Esophagus mucosa (tissue), 1 donor: Measurements from ENCODE around the gene PIGS. TPM values are rescaled to one million over a fixed set of nuclear protein-coding genes. Genes with fewer than 3 reads are reported as not detected.
"Not testable (repeated sequence)": the region's sequence is repeated elsewhere in the genome, so short reads cannot be mapped to it uniquely, and the experiment has no call there.

Experiments used
- ATAC-seq: fragments of 200-7000 bp; cut with Tn5 transposase; one replicate; pipeline ENCODE4 v1.9.1; 2020
- total RNA-seq: library from RNA; stranded (reverse); gene quantifications from one replicate; pipeline ENCODE4 v1.2.4, GENCODE V29; 2023
- donor health status: DM: yes; HTN: yes; CAD: no.

PIGS gene
- total RNA-seq, 1 donor from 2014 or later = 37.3 TPM

GRCh38 chr17:28528327-28529012, 42.9 kb downstream of the PIGS start:
- ATAC-seq = peak; percentile 57

- peak; percentile 89 for ATAC-seq
Measured at GRCh38 chr17:28527859-28528258, 43.5 kb downstream of the PIGS start.

DNA sequence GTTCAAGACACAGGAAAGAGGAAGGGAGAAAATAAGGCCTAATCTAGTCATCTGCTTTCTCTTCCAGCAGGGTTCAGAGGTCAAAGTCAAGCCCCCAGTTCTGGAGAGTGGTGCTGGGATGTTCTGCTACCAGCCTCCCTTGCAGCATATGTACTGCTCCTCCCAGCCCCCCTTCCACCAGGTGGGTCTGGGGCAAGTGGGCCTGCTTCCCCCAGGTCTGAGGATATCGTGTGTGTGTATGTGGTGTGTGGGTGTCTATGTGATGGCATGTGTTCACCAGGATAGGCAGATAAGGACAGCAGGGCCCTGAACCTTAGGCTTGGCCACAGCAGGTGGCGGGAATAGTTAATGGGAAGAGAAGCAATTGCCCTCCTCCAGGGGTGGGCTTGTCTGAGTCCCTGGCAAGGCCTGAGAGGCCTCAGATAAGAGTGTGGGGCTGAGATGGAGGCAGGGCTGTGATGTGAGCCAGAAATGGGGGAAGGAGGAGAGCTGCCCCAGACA, 44.1 kb downstream of the PIGS start:
- no peak for ATAC-seq

- no peak for ATAC-seq
Measured at GRCh38 chr17:28526381-28526780, 44.9 kb downstream of the PIGS start.

- peak; percentile 60 for ATAC-seq
Measured at GRCh38 chr17:28524476-28525424, 46.6 kb downstream of the PIGS start.

DNA sequence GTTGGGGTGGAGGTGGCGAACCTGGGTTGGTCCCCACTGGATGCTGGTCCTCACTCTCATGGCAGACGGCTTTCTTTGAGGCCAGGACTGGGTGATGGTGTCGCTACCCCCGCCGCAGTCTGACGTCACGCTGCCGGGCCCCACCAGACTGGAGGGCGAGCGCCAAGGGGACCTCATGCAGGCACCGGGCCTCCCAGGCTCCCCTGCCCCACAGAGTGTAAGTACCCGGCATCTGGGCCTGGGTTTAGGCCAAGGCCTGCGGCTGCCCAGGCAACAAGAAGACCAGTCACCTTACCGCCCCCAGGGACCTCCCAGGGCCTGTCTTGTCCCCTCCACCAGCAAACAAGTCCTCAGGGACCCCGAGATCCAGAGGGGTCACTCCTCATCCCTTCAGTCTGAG, 47.4 kb downstream of the PIGS start:
- no peak for ATAC-seq

- ATAC-seq = no peak
Measured at GRCh38 chr17:28523186-28523585, 48.1 kb downstream of the PIGS start.

DNA sequence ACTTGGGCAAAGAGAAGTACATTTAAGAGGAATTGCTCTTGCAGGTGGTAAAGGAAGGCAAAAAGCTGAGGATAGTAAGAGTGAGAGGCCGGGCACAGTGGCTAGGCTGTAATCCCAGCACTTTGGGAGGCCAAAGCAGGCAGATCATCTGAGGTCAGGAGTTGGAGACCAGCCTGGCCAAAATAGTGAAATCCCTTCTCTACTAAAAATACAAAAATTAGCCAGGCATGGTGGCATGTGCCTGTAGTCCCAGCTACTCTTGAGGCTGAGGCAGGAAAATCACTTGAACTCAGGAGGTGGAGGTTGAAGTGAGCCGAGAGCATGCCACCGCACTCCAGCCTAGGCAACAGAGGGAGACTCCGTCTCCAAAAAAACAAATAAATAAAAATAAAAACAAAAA, 49.0 kb downstream of the PIGS start:
- ATAC-seq = not testable (repeated sequence)

DNA sequence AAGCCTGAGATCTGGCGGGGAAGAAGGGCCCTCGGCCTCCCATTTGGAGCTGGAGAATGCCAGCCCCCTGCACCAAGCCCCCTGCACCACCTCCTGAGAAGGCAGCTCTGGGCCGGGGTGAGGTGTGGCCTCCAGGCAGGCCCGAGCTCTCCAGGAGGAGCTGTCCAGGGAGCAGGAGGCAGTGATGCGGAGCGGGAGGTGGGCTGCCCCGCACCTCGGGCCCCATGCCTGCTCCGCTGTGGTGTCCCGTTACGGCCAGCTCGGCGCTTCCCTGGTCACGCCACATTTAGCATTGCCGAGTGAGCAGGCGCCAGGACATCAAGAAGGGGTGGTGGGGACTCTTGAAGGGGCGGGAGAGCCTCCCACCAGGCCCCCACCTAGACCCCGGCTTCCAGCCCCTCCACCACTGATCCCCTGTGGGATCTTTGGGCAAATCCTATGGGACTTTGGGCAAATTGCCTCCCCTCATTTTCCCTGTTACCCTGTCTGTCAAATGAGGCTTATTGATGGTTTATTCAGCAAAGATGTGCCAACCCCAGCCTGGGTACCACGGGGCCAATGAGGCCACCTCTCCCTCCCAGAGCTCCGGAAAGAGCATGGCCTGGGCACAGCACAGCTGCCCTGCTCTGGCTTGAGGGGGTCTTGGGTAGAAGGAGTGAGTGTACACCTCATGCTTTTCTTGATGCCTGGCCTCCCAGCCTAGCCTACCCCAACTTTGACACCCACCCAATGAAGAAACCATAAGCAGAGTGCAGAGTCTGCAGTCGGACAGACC, 49.8 kb downstream of the PIGS start:
- ATAC-seq = no peak

DNA sequence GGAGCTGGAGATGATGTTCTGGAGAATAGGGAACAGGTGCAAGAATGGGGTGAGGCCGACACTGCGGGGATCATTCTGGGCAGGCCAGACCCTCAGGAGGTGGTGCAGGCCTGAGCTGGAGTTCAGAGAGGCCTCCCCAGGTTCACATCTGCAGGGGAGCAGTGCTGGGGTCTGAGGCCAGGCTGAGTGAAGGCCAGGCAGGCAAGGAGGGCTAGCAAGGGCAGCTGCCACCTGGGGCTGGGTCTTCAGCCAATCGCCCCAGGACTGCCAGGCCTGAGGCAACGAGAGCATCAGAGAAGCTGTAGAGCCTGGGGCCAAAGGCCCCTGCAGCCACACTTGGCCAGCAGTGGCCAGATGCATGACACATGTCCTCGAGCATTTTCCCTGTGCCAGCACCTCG, 50.6 kb downstream of the PIGS start:
- ATAC-seq = no peak

DNA sequence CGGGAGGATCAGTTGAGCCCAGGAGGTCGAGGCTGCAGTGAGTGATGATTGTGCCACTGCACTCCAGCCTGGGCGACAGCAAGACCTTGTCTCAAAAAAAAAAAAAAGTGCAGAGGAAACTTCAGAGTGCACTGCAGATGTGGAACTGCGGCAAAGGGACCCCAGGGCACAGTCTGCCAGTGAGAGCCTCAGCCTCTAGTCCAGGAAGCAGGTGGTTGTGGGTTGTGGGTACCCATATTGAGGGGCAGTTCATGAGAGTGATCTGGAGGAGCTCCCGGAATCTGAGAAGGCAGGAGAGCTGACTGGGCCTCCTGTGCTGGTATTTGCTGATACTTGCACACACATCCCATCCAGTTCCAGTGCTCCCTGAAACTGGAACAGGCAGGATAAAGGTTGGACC, 52.1 kb downstream of the PIGS start:
- ATAC-seq = no peak

- no peak for ATAC-seq
Measured at GRCh38 chr17:28518578-28518977, 52.7 kb downstream of the PIGS start.

- no peak for ATAC-seq
Measured at GRCh38 chr17:28518132-28518531, 53.2 kb downstream of the PIGS start.

DNA sequence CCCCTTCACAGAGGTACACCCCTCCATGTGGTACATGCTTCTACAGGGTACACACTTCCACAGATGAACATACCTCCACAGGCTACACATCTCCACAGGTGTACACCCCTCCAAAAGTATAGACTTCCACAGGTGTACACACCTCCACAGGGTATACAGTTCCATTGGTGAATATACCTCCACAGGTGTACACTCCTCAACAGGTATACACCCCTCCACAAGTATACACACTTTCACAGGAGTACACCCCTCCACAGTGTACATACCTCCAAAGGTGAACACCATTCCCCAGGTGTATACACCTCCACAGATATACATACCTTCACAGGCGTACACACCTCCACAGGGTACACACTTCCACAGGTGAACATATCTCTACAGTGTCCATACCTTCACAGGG, 55.8 kb downstream of the PIGS start:
- peak; percentile 17 for ATAC-seq

DNA sequence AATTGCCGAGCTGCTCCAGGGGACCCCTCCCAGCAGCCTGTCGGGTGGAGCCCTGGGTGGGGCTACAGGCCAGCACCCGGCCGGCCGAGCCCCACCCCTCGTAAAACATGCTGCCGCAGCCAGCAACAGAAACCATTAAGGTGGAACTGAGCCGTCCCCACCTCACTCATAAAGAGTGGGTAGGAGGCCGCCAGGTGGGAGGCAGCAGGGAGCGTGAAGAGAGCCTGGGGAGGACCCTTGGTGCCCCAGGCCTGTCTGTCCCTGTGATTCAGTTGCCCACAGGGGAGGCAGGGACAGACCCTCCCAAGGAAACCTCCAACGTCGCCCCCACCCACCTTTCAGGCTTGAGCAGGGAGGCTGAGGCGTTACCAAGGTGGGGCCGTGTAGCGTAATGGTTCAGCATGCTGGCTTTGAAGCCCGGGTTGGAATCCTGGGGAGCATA, 56.7 kb downstream of the PIGS start:
- ATAC-seq = peak; percentile 66

DNA sequence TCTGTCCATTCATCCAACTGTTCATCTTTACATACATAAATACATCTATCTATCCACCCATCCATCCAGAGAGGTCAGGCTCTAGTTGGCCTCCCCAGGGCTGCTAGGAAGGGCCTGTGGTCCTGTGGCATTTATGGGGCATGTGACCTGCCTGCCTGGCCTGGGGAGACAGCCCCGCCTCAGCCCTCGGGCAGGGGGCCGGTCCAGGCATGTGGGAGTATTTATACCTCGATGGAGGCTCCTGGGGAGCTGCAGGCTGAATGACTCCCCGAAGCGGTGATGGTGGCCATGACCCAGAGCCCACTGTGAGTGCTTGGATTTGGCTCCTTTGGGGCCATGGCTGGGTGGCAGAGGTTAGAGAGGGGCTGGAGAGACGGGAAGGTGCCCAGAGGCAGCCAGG, 57.8 kb downstream of the PIGS start:
- ATAC-seq = no peak

GRCh38 chr17:28511858-28512461, 59.4 kb downstream of the PIGS start:
- no peak for ATAC-seq

DNA sequence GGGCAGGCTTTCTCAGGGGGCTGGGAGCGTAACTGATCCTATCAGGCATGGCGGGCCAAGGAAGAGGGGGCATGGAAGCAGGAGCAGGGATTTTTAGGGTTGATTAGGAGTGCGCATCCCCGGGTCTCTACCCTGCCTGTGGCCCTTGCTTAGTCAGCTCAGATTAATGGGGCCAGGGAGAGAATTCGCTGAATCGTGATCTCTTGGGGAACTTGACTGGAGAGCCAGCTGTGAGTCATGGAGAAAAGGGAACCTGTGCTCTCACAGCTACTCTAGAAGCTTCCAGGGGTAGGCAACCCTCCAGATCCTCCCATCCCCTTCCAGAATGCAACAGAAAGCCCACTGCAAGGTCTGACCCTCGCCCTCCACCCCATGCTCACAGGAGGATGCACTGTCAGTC, 61.5 kb downstream of the PIGS start:
- no peak for ATAC-seq

DNA sequence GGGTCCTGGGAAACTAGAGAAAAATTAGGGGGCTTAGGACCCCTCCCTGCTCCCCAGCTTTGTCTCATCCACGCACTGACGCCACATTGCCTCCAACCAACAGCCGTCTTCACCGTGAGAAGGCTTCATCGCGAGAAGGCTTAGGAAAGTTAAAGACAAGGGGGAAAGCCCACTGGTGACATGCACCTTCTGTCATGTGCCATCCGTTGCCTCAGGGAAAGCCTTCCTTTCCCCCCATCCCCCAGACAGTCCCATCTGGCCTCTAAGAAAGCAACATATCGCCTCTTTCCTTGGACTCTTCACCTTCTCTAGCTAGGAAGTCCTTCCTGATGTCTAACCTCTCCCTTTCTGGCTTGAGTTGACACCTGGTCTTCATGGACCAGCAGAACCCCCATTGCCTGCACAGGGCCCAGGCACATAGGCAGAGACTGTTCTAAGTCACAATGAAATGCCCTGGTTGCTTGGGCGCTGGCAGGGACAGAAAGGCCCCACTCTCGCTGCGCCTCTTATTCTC, 63.1 kb downstream of the PIGS start:
- no peak for ATAC-seq

DNA sequence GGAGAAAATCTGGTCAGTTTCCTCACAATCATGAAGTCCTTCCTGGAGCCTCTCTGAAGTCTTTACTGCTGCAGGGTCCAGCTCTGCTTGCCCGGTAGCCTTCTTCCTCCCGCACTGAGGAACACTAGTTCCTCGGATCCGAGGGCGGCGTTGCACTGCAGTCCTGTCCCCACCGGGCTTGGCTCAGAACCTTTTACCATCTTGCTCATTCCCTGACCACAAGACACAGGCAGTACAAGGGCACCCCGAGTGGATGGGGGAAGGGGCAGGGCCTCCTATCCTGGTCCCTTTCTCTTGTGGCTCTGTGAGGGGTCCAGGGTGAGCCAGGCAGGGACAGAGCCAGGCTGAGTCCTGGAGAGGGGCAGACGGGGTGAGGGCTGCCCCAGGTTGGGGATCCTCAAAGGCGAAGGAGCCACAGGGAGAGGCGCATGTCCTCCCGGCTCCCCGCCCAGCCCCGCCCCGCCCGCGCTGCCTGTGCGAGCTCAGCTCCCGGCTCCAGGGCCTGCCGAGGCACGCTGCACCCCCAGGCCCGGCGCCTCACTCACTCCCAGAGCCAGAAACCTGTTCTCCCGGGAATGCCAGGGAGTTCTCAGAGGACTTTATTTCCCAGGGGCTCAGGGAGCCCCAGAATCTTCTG, 63.6 kb downstream of the PIGS start:
- ATAC-seq = peak; percentile 84

DNA sequence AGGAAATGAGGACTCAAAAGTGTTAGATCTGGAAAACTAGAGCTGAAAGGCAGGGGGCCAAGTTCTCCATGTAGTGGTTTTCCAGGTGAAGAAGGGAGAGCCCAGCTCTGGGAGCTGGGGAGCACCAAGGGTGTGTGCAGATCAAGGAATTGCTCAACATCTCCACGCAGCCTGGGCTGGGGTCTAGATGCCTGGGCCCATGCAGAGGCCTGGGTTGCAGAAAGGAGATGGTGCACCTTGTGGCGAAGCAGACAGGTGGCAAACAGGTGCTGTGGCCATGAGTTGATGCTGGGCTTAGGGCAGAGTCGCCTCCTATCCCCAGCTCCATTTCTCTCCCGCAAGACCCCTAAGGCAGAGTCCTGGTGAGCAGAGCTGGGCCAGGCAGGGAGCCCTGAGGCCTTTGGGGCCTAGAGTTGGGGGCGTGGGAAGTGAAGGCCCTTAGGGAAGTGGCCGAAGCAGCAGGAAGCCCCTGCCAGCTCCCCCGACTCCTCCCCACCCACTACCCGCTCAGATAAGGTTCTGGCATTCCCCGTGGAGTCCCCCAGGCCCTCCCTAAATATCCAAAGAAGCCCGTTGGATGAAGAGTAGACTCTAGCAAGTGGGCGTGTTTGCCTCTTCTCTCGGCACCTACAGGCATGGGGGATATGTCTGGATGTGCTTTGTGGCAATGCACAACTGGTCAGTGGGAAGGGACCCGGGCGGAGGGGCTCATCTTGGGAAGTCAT, 64.4 kb downstream of the PIGS start:
- peak; percentile 32 for ATAC-seq
